CD14-positive monocyte (primary cell): ENCODE measurements around the gene ARSH. TPM values are rescaled to one million over a fixed set of nuclear protein-coding genes. Genes with fewer than 3 reads are reported as not detected.

Source experiments
- DNase-seq, 3 donors: peaks; one replicate each; pipeline ENCODE4 v3.0.0-alpha.2; 2011 to 2022
- H2AFZ ChIP-seq: 2 replicates; pipeline ENCODE4 v1.6.0; 2012; ENCODE audit warnings: mild to moderate bottlenecking, low read depth, low read length, inconsistent platforms; ENCODE audit not compliant: insufficient read depth, poor library complexity, severe bottlenecking
- H3K27ac ChIP-seq, 2 donors: 1 replicate in 1 of 2; 2 replicates in 1 of 2; pipeline ENCODE4 v1.5.1; 2012 to 2013; ENCODE audit warnings: low read length in 2 of 2, control low read depth in 1 of 2, inconsistent platforms in 1 of 2, low read depth in 1 of 2, mild to moderate bottlenecking in 1 of 2
- H3K27me3 ChIP-seq, 2 donors: one replicate each; pipeline versions ENCODE4 v1.6.0 to v1.6.1; 2011 to 2013; ENCODE audit warnings: low read length in 2 of 2; ENCODE audit not compliant: control insufficient read depth in 2 of 2, insufficient read depth in 2 of 2
- H3K36me3 ChIP-seq, 2 donors: replicated peaks in 1 of 2; 1 replicate in 1 of 2; 2 replicates in 1 of 2; pipeline versions ENCODE4 v1.5.1 to v1.6.1; 2012 to 2013; ENCODE audit warnings: low read length in 2 of 2, control low read depth in 1 of 2, inconsistent platforms in 1 of 2, mild to moderate bottlenecking in 1 of 2; ENCODE audit not compliant: insufficient read depth in 2 of 2, control insufficient read depth in 1 of 2
- H3K4me1 ChIP-seq, 2 donors: 1 replicate in 1 of 2; 2 replicates in 1 of 2; pipeline versions ENCODE4 v1.5.1 to v1.6.1; 2012 to 2013; ENCODE audit warnings: low read length in 2 of 2, control low read depth in 1 of 2, inconsistent platforms in 1 of 2, mild to moderate bottlenecking in 1 of 2, moderate library complexity in 1 of 2; ENCODE audit not compliant: insufficient read depth in 2 of 2, control insufficient read depth in 1 of 2
- H3K4me2 ChIP-seq: replicated peaks from 2 replicates; pipeline ENCODE3; 2012; ENCODE audit warnings: low read length, moderate library complexity, mild to moderate bottlenecking; ENCODE audit not compliant: poor library complexity, severe bottlenecking; ENCODE audit errors: extremely low read depth
- H3K4me3 ChIP-seq, 3 experiments: fragments of 200-600 bp in 1 of 3; sonication (generic) in 1 of 3; replicated peaks in 1 of 3; 1 replicate in 2 of 3; 2 replicates in 1 of 3; pipeline ENCODE4 v1.5.1; 2011 to 2013; ENCODE audit warnings: low read length in 3 of 3, mild to moderate bottlenecking in 3 of 3, control low read depth in 2 of 3, low read depth in 2 of 3, inconsistent platforms in 1 of 3, moderate library complexity in 1 of 3
- H3K79me2 ChIP-seq: 2 replicates; pipeline ENCODE4 v1.6.0; 2012; ENCODE audit warnings: mild to moderate bottlenecking, control low read depth, inconsistent platforms, low read length, moderate library complexity; ENCODE audit not compliant: insufficient read depth
- H3K9ac ChIP-seq: 2 replicates; pipeline ENCODE4 v1.6.0; 2017; ENCODE audit warnings: low read length, mild to moderate bottlenecking; ENCODE audit not compliant: insufficient read depth, poor library complexity, severe bottlenecking
- H3K9me3 ChIP-seq, 2 donors: replicated peaks in 1 of 2; 1 replicate in 1 of 2; 2 replicates in 1 of 2; pipeline versions ENCODE4 v1.5.1 to v1.6.1; 2012 to 2013; ENCODE audit warnings: low read length in 2 of 2, control low read depth in 1 of 2; ENCODE audit not compliant: control insufficient read depth in 1 of 2, insufficient read depth in 1 of 2
- H4K20me1 ChIP-seq: 2 replicates; pipeline ENCODE4 v1.6.0; 2012; ENCODE audit warnings: mild to moderate bottlenecking, low read length, control low read depth, moderate library complexity; ENCODE audit not compliant: insufficient read depth
- H3K27ac Mint-ChIP-seq, 7 donors: one replicate each; pipeline ENCODE4 v1.8.0; 2020; ENCODE audit warnings: mild to moderate bottlenecking in 7 of 7, mixed read lengths in 7 of 7, moderate library complexity in 6 of 7, inconsistent platforms in 2 of 7
- H3K27me3 Mint-ChIP-seq, 3 donors: one replicate each; pipeline ENCODE4 v1.8.0; 2021 to 2022; ENCODE audit warnings: low read depth in 3 of 3, mild to moderate bottlenecking in 3 of 3, mixed read lengths in 3 of 3, moderate library complexity in 3 of 3, inconsistent platforms in 1 of 3
- H3K36me3 Mint-ChIP-seq, 2 donors: one replicate each; pipeline ENCODE4 v1.8.0; 2020; ENCODE audit warnings: mixed read lengths in 2 of 2, inconsistent platforms in 1 of 2, mild to moderate bottlenecking in 1 of 2
- H3K4me1 Mint-ChIP-seq: one replicate; pipeline ENCODE4 v1.8.0; 2020; ENCODE audit warnings: mild to moderate bottlenecking, mixed read lengths
- H3K4me3 Mint-ChIP-seq, 2 donors: one replicate each; pipeline ENCODE4 v1.8.0; 2020; ENCODE audit warnings: mild to moderate bottlenecking in 2 of 2, mixed read lengths in 2 of 2, moderate library complexity in 1 of 2
- H3K9me3 Mint-ChIP-seq, 7 donors: one replicate each; pipeline ENCODE4 v1.8.0; 2020 to 2022; ENCODE audit warnings: mixed read lengths in 7 of 7, mild to moderate bottlenecking in 6 of 7, moderate library complexity in 6 of 7, inconsistent platforms in 2 of 7
- CTCF ChIP-seq: fragments of 200-600 bp; IDR thresholded peaks from one replicate; pipeline ENCODE4 v1.8.0; 2022; ENCODE audit warnings: antibody characterized with exemption, mild to moderate bottlenecking
- WGBS: methylation state at CpG from one replicate; pipeline ENCODE4 v1.1.5; 2013; ENCODE audit warnings: missing lambda C conversion rate; ENCODE audit not compliant: insufficient coverage; 5-methylcytosine and 5-hydroxymethylcytosine counted together
- intact Hi-C, 2 donors: fragments of 100-400 bp; cut with micrococcal nuclease; formaldehyde crosslinking; loops; one replicate each; pipeline versions ENCODE4 v1.15.0 to v1.15.1; 2023
- polyA plus RNA-seq, 3 donors: library from polyadenylated mRNA; depleted of rRNA in 1 of 3; unstranded in 2 of 3; stranded (reverse) in 1 of 3; fragments of 300-500 nt in 2 of 3; fragments of >200 nt in 1 of 3; fragmentation: Illumina TruSeq in 2 of 3; gene quantifications; 1 replicate in 2 of 3; 2 replicates in 1 of 3; pipeline ENCODE4 v1.2.3, GENCODE V29; 2012 to 2021
- small RNA-seq: library from RNA; depleted of rRNA; stranded (forward); fragments of <200 nt; gene quantifications from one replicate; pipeline ENCODE3, GENCODE V24; 2012; ENCODE audit warnings: low read depth; ENCODE audit not compliant: insufficient read length

ARSH gene
- polyA plus RNA-seq, 3 donors, result not detected

- H3K27ac ChIP-seq, result no peak overlapping the region
- no peaks in the 10 kb centered on the region for H3K79me2 ChIP-seq
- no peaks in the 10 kb centered on the region for H3K9me3 ChIP-seq
- H3K27me3 ChIP-seq, result no peaks in the 10 kb centered on the region
- Mint-ChIP-seq H3K4me1 (no peaks in the 10 kb centered on the region), H3K9me3 (peaks cover 0 to 3% (median 0%) of the 10 kb centered on the region in 7 donors), H3K27me3 (peaks cover 8 to 22% (median 18%) of the 10 kb centered on the region in 3 donors), H3K36me3 (no peaks in the 10 kb centered on the region), H3K4me3 (peak overlapping the region in 1 of 2 donors; percentile 23), H3K27ac (no peak overlapping the region)
- no peak for TF ChIP-seq CTCF
- DNase-seq, result no peak
- no peak overlapping the region for H2AFZ ChIP-seq
- intact Hi-C loops, result no loop called here
- no peaks in the 10 kb centered on the region for H3K36me3 ChIP-seq
- no peaks in the 10 kb centered on the region for H3K4me1 ChIP-seq
- no peak overlapping the region for H3K4me3 ChIP-seq
- no peak overlapping the region for H3K9ac ChIP-seq
- H4K20me1 ChIP-seq, result no peaks in the 10 kb centered on the region
- 0% methylated on average over 1 of the region's 1 CpG for WGBS
- H3K4me2 ChIP-seq, result no peak overlapping the region
These were observed 69.6 kb downstream of the ARSH start for GRCh38 chrX:3075959-3076358.

GRCh38 chrX:3076416-3076991 is 70.2 kb downstream of the ARSH start:
- no peak overlapping the region for H3K27ac Mint-ChIP-seq
- Histone ChIP-seq H3K27me3 (no peaks in the 10 kb centered on the region), H3K27ac (no peak overlapping the region), H3K36me3 (no peaks in the 10 kb centered on the region), H3K9ac (no peak overlapping the region), H3K79me2 (no peaks in the 10 kb centered on the region), H3K4me2 (no peak overlapping the region), H3K9me3 (no peaks in the 10 kb centered on the region), H3K4me1 (no peaks in the 10 kb centered on the region), H2AFZ (no peak overlapping the region), H3K4me3 (no peak overlapping the region), H4K20me1 (no peaks in the 10 kb centered on the region)
- WGBS, result 30% methylated on average over 2 of the region's 21 CpGs
- H3K36me3 Mint-ChIP-seq, result no peaks in the 10 kb centered on the region
- no peak for DNase-seq
- H3K4me3 Mint-ChIP-seq, result no peak overlapping the region
- H3K4me1 Mint-ChIP-seq, result no peaks in the 10 kb centered on the region
- peaks cover 0 to 3% (median 0%) of the 10 kb centered on the region in 7 donors for H3K9me3 Mint-ChIP-seq
- intact Hi-C loops, result no loop called here
- H3K27me3 Mint-ChIP-seq, result peaks cover 8 to 22% (median 18%) of the 10 kb centered on the region in 3 donors
- TF ChIP-seq CTCF, result no peak

Small RNA genes lying within 50 kb of the gene (small RNA-seq; reads per million reads assigned to genes)
- gene RN7SL578P, result not detected

Other genes with a start within 250 kb of the ARSH start
- gene GYG2, start 177.6 kb upstream of the ARSH start, polyA plus RNA-seq, result not detected
- gene ARSD, start 77.2 kb upstream of the ARSH start, polyA plus RNA-seq, result 10 to 100 TPM; 19.2 to 28.6 (median 19.7) TPM
- gene ARSF, start 34.9 kb downstream of the ARSH start, polyA plus RNA-seq, result not detected